ENCODE measurements around the gene PIEZO2.

GRCh38 chr18:11054497-11054896, 94.9 kb downstream of the PIEZO2 start:
- no peak for TF ChIP-seq CTCF (IDR thresholded peaks at IDR 0.05)
- no peak for TF ChIP-seq POLR2A (IDR thresholded peaks at IDR 0.05)

Measured in ovary (tissue), 3 donors.